Keratinocyte (primary cell): ENCODE results near the gene SSH2. TPM values are rescaled to one million over a fixed set of nuclear protein-coding genes. Genes with fewer than 3 reads are reported as not detected.
"Not testable (repeated sequence)": the region's sequence is repeated elsewhere in the genome, so short reads cannot be mapped to it uniquely, and the experiment has no call there.

Experiments
- DNase-seq: peaks from one replicate; pipeline ENCODE4 v3.0.0-alpha.2; 2011; ENCODE audit warnings: low read depth, missing footprints, low spot score
- FAIRE-seq: peaks from 2 replicates; lab custom pipeline; 2011; peaks lifted over from hg19 to GRCh38; lab: Jason Lieb, UNC
- H2AFZ ChIP-seq: 2 replicates; pipeline ENCODE4 v1.6.0; 2012; ENCODE audit warnings: low read length, control low read depth, inconsistent platforms; ENCODE audit not compliant: control insufficient read depth
- H3K27ac ChIP-seq: 2 replicates; pipeline ENCODE4 v1.5.1; 2011; ENCODE audit warnings: low read length; ENCODE audit not compliant: control insufficient read depth, insufficient read depth
- H3K27me3 ChIP-seq: 3 replicates; pipeline ENCODE4 v1.6.0; 2011; ENCODE audit warnings: low read length; ENCODE audit not compliant: control insufficient read depth, insufficient read depth; ENCODE audit errors: extremely low read depth
- H3K36me3 ChIP-seq, 2 experiments: 2 replicates in 1 of 2; 3 replicates in 1 of 2; pipeline ENCODE4 v1.5.1; 2011; ENCODE audit warnings: low read length in 2 of 2, mild to moderate bottlenecking in 1 of 2; ENCODE audit not compliant: control insufficient read depth in 2 of 2, insufficient read depth in 2 of 2; ENCODE audit errors: extremely low read depth in 1 of 2
- H3K4me1 ChIP-seq: 3 replicates; pipeline ENCODE4 v1.5.1; 2011; ENCODE audit warnings: low read length; ENCODE audit not compliant: control insufficient read depth, insufficient read depth; ENCODE audit errors: extremely low read depth
- H3K4me2 ChIP-seq: 3 replicates; pipeline ENCODE4 v1.6.0; 2011; ENCODE audit warnings: low read depth, low read length; ENCODE audit not compliant: control insufficient read depth, insufficient read depth; ENCODE audit errors: extremely low read depth
- H3K4me3 ChIP-seq, 3 experiments: fragments of 200-600 bp in 1 of 3; sonication (generic) in 1 of 3; 2 replicates in 2 of 3; 3 replicates in 1 of 3; pipeline ENCODE4 v1.5.1; 2011 to 2016; ENCODE audit warnings: low read length in 3 of 3, mild to moderate bottlenecking in 3 of 3, control low read depth in 2 of 3, inconsistent platforms in 1 of 3, low read depth in 1 of 3, mixed read lengths in 1 of 3, mixed run types in 1 of 3, moderate library complexity in 1 of 3; ENCODE audit not compliant: control insufficient read depth in 2 of 3, insufficient read depth in 2 of 3; ENCODE audit errors: extremely low read depth in 1 of 3
- H3K79me2 ChIP-seq: 2 replicates; pipeline ENCODE4 v1.6.0; 2012; ENCODE audit warnings: low read length; ENCODE audit not compliant: control insufficient read depth, insufficient read depth
- H3K9ac ChIP-seq: 3 replicates; pipeline ENCODE4 v1.6.0; 2011; ENCODE audit warnings: low read length; ENCODE audit not compliant: control insufficient read depth, insufficient read depth; ENCODE audit errors: extremely low read depth
- H3K9me1 ChIP-seq: 3 replicates; pipeline ENCODE4 v1.6.0; 2011; ENCODE audit warnings: low read length; ENCODE audit not compliant: control insufficient read depth, insufficient read depth; ENCODE audit errors: extremely low read depth
- H3K9me3 ChIP-seq: 2 replicates; pipeline ENCODE4 v1.5.1; 2012; ENCODE audit warnings: low read depth, low read length; ENCODE audit not compliant: control insufficient read depth
- H4K20me1 ChIP-seq: 3 replicates; pipeline ENCODE4 v1.6.0; 2011; ENCODE audit warnings: low read length; ENCODE audit not compliant: control insufficient read depth, insufficient read depth; ENCODE audit errors: extremely low read depth
- CTCF ChIP-seq, 3 experiments: IDR thresholded peaks in 1 of 3; conservative IDR thresholded peaks in 1 of 3; optimal IDR thresholded peaks in 1 of 3; 2 replicates in 2 of 3; 3 replicates in 1 of 3; pipeline versions ENCODE3 to v1.5.1; 2011; ENCODE audit warnings: low read length in 3 of 3, mild to moderate bottlenecking in 3 of 3, moderate library complexity in 2 of 3, control low read depth in 1 of 3, inconsistent platforms in 1 of 3; ENCODE audit not compliant: insufficient read depth in 2 of 3; ENCODE audit errors: extremely low read depth in 1 of 3
- EZH2 ChIP-seq: IDR thresholded peaks from one replicate; pipeline ENCODE4 v1.6.1; 2012; ENCODE audit warnings: inconsistent platforms, mild to moderate bottlenecking, low read length, moderate library complexity
- dilution Hi-C: fragments of 300-500 bp; cut with MboI; formaldehyde crosslinking; loops from one replicate; pipeline ENCODE4 v1.7.0; 2020; ENCODE audit warnings: low sequenced_read_pairs; ENCODE audit not compliant: extremely low pct_ligation_motif_present
- polyA plus RNA-seq, 5 experiments: library from polyadenylated mRNA; depleted of rRNA in 3 of 5; stranded (reverse) in 3 of 5; stranded (forward) in 1 of 5; unstranded in 1 of 5; fragments of >200 nt; gene quantifications; 1 replicate in 1 of 5; 2 replicates in 3 of 5; 3 replicates in 1 of 5; pipeline versions ENCODE4 v1.2.1 to v1.2.3, GENCODE V29; 2011 to 2012; ENCODE audit warnings: missing spikeins in 2 of 5, low read depth in 1 of 5, low replicate concordance in 1 of 5

SSH2 gene
- polyA plus RNA-seq, 1 donor (not counting 4 experiments of a cell fraction or from before 2014, with no cell fraction given), result 13.9 TPM

- no peaks in the 10 kb centered on the region for H3K9me3 ChIP-seq
- H3K4me3 ChIP-seq, result no peak overlapping the region
- H2AFZ ChIP-seq, result no peak overlapping the region
- FAIRE-seq (peak; percentile 39), DNase-seq (no peak)
- peaks cover 2% of the 10 kb centered on the region for H3K79me2 ChIP-seq
- H4K20me1 ChIP-seq, result no peaks in the 10 kb centered on the region
- peaks cover 38% of the 10 kb centered on the region for H3K4me1 ChIP-seq
- H3K27me3 ChIP-seq, result no peaks in the 10 kb centered on the region
- H3K4me2 ChIP-seq, result no peak overlapping the region
- TF ChIP-seq CTCF (optimal IDR thresholded peaks at IDR 0.05 in 1 of 3, IDR thresholded peaks at IDR 0.05 in 1 of 3, conservative IDR thresholded peaks at IDR 0.05 in 1 of 3; ENCODE audit: extremely low read depth in 1 of 3, insufficient read depth in 2 of 3, low read length in 3 of 3) (no peak), EZH2 (no peak)
- dilution Hi-C loops, result no loop called here
- H3K9ac ChIP-seq, result no peak overlapping the region
- H3K36me3 ChIP-seq, result no peaks in the 10 kb centered on the region
- H3K27ac ChIP-seq, result no peak overlapping the region
- no peaks in the 10 kb centered on the region for H3K9me1 ChIP-seq
These were observed 201.5 kb downstream of the SSH2 start for GRCh38 chr17:29728490-29728889.

GRCh38 chr17:29726715-29727252, 203.2 kb downstream of the SSH2 start:
- Histone ChIP-seq H2AFZ (no peak overlapping the region), H3K9me3 (no peaks in the 10 kb centered on the region), H3K4me2 (peak overlapping the region; percentile 52), H3K9me1 (no peaks in the 10 kb centered on the region), H3K9ac (no peak overlapping the region), H3K4me1 (peaks cover 21% of the 10 kb centered on the region), H3K27ac (peak overlapping the region; percentile 30), H3K27me3 (no peaks in the 10 kb centered on the region), H3K36me3 (no peaks in the 10 kb centered on the region), H4K20me1 (no peaks in the 10 kb centered on the region), H3K4me3 (no peak overlapping the region), H3K79me2 (peaks cover 2% of the 10 kb centered on the region)
- FAIRE-seq (peak; percentile 23), DNase-seq (no peak)
- TF ChIP-seq CTCF (optimal IDR thresholded peaks at IDR 0.05 in 1 of 3, IDR thresholded peaks at IDR 0.05 in 1 of 3, conservative IDR thresholded peaks at IDR 0.05 in 1 of 3; ENCODE audit: extremely low read depth in 1 of 3, insufficient read depth in 2 of 3, low read length in 3 of 3) (no peak), EZH2 (no peak)
- dilution Hi-C loops, result no loop called here

- H3K4me2 ChIP-seq, H3K9me1 ChIP-seq, dilution Hi-C loops, H2AFZ ChIP-seq, FAIRE-seq, H3K27me3 ChIP-seq, H3K36me3 ChIP-seq, H3K9me3 ChIP-seq, H3K9ac ChIP-seq, H4K20me1 ChIP-seq, H3K79me2 ChIP-seq, H3K27ac ChIP-seq, H3K4me3 ChIP-seq, DNase-seq: not testable (repeated sequence)
- peaks cover 17% of the 10 kb centered on the region for H3K4me1 ChIP-seq
These were observed 204.6 kb downstream of the SSH2 start for GRCh38 chr17:29725408-29725807.
